H9 (cell line): ENCODE measurements around the gene KLHL3. TPM values are rescaled to one million over a fixed set of nuclear protein-coding genes. Genes with fewer than 3 reads are reported as not detected.

ENCODE experiments used
- DNase-seq: peaks from one replicate; pipeline ENCODE4 v3.0.0-alpha.2; 2017
- H2AFZ ChIP-seq: one replicate; pipeline ENCODE4 v1.6.1; 2013; ENCODE audit warnings: mild to moderate bottlenecking, low read length, control low read depth, moderate library complexity
- H2AK5ac ChIP-seq: 2 replicates; pipeline ENCODE4 v1.6.1; 2013; ENCODE audit warnings: low read length, control low read depth, mixed read lengths; ENCODE audit not compliant: insufficient read length
- H2BK120ac ChIP-seq: one replicate; pipeline ENCODE4 v1.6.1; 2013; ENCODE audit warnings: low read depth, mild to moderate bottlenecking, low read length, control low read depth, inconsistent platforms; ENCODE audit not compliant: poor library complexity, severe bottlenecking
- H2BK12ac ChIP-seq: 2 replicates; pipeline ENCODE4 v1.6.1; 2013; ENCODE audit warnings: low read length, control low read depth, mixed read lengths, low read depth; ENCODE audit not compliant: insufficient read length
- H2BK15ac ChIP-seq: 2 replicates; pipeline ENCODE4 v1.6.1; 2013; ENCODE audit warnings: low read depth, low read length, control low read depth
- H2BK20ac ChIP-seq: one replicate; pipeline ENCODE4 v1.6.1; 2013; ENCODE audit warnings: low read depth, mild to moderate bottlenecking, low read length, control low read depth, inconsistent platforms; ENCODE audit not compliant: poor library complexity, severe bottlenecking
- H2BK5ac ChIP-seq: 2 replicates; pipeline ENCODE4 v1.6.1; 2013; ENCODE audit warnings: low read length, control low read depth, mixed read lengths; ENCODE audit not compliant: insufficient read length
- H3K14ac ChIP-seq: 2 replicates; pipeline ENCODE4 v1.6.1; 2013; ENCODE audit warnings: low read length, control low read depth; ENCODE audit not compliant: insufficient read depth
- H3K18ac ChIP-seq: 2 replicates; pipeline ENCODE4 v1.6.1; 2013; ENCODE audit warnings: low read depth, mild to moderate bottlenecking, mixed read lengths, low read length, control low read depth; ENCODE audit not compliant: insufficient read length
- H3K23ac ChIP-seq: 2 replicates; pipeline ENCODE4 v1.6.1; 2013; ENCODE audit warnings: low read length, control low read depth, mixed read lengths, low read depth; ENCODE audit not compliant: insufficient read length
- H3K23me2 ChIP-seq: 2 replicates; pipeline ENCODE4 v1.6.1; 2013; ENCODE audit warnings: low read depth, mild to moderate bottlenecking, mixed read lengths, low read length, control low read depth; ENCODE audit not compliant: insufficient read length, poor library complexity, severe bottlenecking
- H3K27ac ChIP-seq: 2 replicates; pipeline ENCODE4 v1.5.1; 2013; ENCODE audit warnings: low read length, control low read depth, mixed read lengths, low read depth; ENCODE audit not compliant: insufficient read length
- H3K27me3 ChIP-seq: 2 replicates; pipeline ENCODE4 v1.6.1; 2013; ENCODE audit warnings: low read length, control low read depth, inconsistent platforms; ENCODE audit not compliant: insufficient read depth
- H3K4ac ChIP-seq: 2 replicates; pipeline ENCODE4 v1.6.1; 2013; ENCODE audit warnings: low read depth, mild to moderate bottlenecking, control low read depth, inconsistent platforms, low read length, moderate library complexity
- H3K4me1 ChIP-seq: 2 replicates; pipeline ENCODE4 v1.6.1; 2013; ENCODE audit warnings: low read length, control low read depth, inconsistent platforms; ENCODE audit not compliant: insufficient read depth
- H3K4me2 ChIP-seq: 2 replicates; pipeline ENCODE4 v1.6.1; 2013; ENCODE audit warnings: low read length, control low read depth, mixed read lengths; ENCODE audit not compliant: insufficient read length, insufficient read depth
- H3K56ac ChIP-seq: 2 replicates; pipeline ENCODE4 v1.6.1; 2013; ENCODE audit warnings: low read depth, mild to moderate bottlenecking, mixed read lengths, low read length, control low read depth; ENCODE audit not compliant: insufficient read length
- H3K79me1 ChIP-seq: 2 replicates; pipeline ENCODE4 v1.6.1; 2013; ENCODE audit warnings: low read depth, mild to moderate bottlenecking, moderate library complexity, low read length, control low read depth, inconsistent platforms; ENCODE audit not compliant: insufficient read depth, poor library complexity, severe bottlenecking
- H3K79me2 ChIP-seq: 2 replicates; pipeline ENCODE4 v1.6.1; 2013; ENCODE audit warnings: low read length, control low read depth, inconsistent platforms; ENCODE audit not compliant: insufficient read depth
- H3K9ac ChIP-seq: 2 replicates; pipeline ENCODE4 v1.6.1; 2013; ENCODE audit warnings: low read length, control low read depth, mixed read lengths; ENCODE audit not compliant: insufficient read length; ENCODE audit errors: extremely low read depth
- H3K9me3 ChIP-seq: one replicate; pipeline ENCODE4 v1.6.1; 2013; ENCODE audit warnings: low read depth, low read length, inconsistent platforms; ENCODE audit not compliant: control insufficient read depth
- H3T11ph ChIP-seq: one replicate; pipeline ENCODE4 v1.6.1; 2013; ENCODE audit warnings: mild to moderate bottlenecking, low read length, control low read depth, inconsistent platforms
- H4K20me1 ChIP-seq: one replicate; pipeline ENCODE4 v1.6.1; 2013; ENCODE audit not compliant: control insufficient read depth, insufficient read length, insufficient read depth
- H4K5ac ChIP-seq: 2 replicates; pipeline ENCODE4 v1.6.1; 2013; ENCODE audit warnings: low read depth, mild to moderate bottlenecking, mixed read lengths, low read length, control low read depth; ENCODE audit not compliant: insufficient read length
- H4K8ac ChIP-seq: replicated peaks from 2 replicates; pipeline ENCODE4 v1.6.1; 2013; ENCODE audit warnings: low read length, control low read depth, mixed read lengths, low read depth; ENCODE audit not compliant: insufficient read length
- H4K91ac ChIP-seq: 2 replicates; pipeline ENCODE4 v1.6.1; 2013; ENCODE audit warnings: low read depth, mild to moderate bottlenecking, moderate library complexity, mixed read lengths, low read length, control low read depth; ENCODE audit not compliant: insufficient read length
- H3K27ac Mint-ChIP-seq, 3 experiments: 2 replicates in 2 of 3; 3 replicates in 1 of 3; pipeline ENCODE4 v1.8.0; 2020 to 2021; ENCODE audit warnings: mixed read lengths in 3 of 3, mild to moderate bottlenecking in 1 of 3, moderate library complexity in 1 of 3
- H3K27me3 Mint-ChIP-seq: 2 replicates; pipeline ENCODE4 v1.8.0; 2021; ENCODE audit warnings: low read depth, mild to moderate bottlenecking, moderate library complexity, mixed read lengths
- H3K36me3 Mint-ChIP-seq, 3 experiments: 2 replicates in 2 of 3; 3 replicates in 1 of 3; pipeline ENCODE4 v1.8.0; 2020 to 2021; ENCODE audit warnings: low read depth in 3 of 3, mixed read lengths in 3 of 3; ENCODE audit not compliant: insufficient read depth in 1 of 3
- H3K4me1 Mint-ChIP-seq, 2 experiments: 2 replicates each; pipeline ENCODE4 v1.8.0; 2020; ENCODE audit warnings: mixed read lengths in 2 of 2
- H3K4me3 Mint-ChIP-seq, 2 experiments: 2 replicates in 1 of 2; 3 replicates in 1 of 2; pipeline ENCODE4 v1.8.0; 2020 to 2021; ENCODE audit warnings: mild to moderate bottlenecking in 2 of 2, mixed read lengths in 2 of 2, moderate library complexity in 1 of 2
- H3K9me3 Mint-ChIP-seq, 2 experiments: 2 replicates in 1 of 2; 3 replicates in 1 of 2; pipeline ENCODE4 v1.8.0; 2020; ENCODE audit warnings: mild to moderate bottlenecking in 2 of 2, mixed read lengths in 2 of 2, moderate library complexity in 1 of 2
- WGBS: extraction: QIAGEN DNeasy Blood & Tissue Kit; methylation state at CpG from one replicate; pipeline ENCODE4 v1.1.7; 2013; ENCODE audit warnings: missing lambda C conversion rate, low lambda C conversion rate, mixed read lengths; ENCODE audit not compliant: insufficient read length; ENCODE audit errors: extremely low coverage; 5-methylcytosine and 5-hydroxymethylcytosine counted together
- total RNA-seq: library from RNA; stranded (reverse); gene quantifications from 2 replicates; pipeline ENCODE4 v1.2.1, GENCODE V29; 2021
- TF ChIP-seq, protein P1 (sequence below): fragments of 200-600 bp; sonication (generic); conservative IDR thresholded peaks from 3 replicates; pipeline ENCODE4 v1.8.0; 2021; ENCODE audit warnings: antibody characterized with exemption, mild to moderate bottlenecking

KLHL3 gene
- total RNA-seq, 1 experiment from 2014 or later = 12.8 TPM

DNA sequence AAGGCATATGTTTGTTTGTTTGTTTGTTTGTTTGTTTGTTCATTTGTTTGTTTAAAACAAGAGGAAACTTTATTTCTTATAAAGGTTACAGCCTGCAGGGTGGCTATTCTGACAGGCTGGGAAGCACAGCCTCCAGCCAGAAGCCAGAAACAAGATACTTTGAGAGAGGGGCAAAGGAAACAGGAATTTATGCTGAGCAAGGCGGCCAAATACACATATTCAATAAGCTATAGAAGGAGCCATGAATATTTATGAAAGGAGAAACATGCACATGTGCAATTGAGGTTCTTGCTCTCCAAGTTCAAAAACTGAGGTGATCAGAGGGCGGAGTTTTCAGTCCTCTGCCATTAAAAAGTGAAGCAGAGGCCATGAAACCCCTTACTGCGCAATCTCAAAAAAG, 19.6 kb downstream of the KLHL3 start:
- Histone ChIP-seq H3K18ac (no peak overlapping the region), H3T11ph (no peak overlapping the region), H2BK15ac (no peak overlapping the region), H2BK5ac (no peak overlapping the region), H3K56ac (no peak overlapping the region), H2BK120ac (no peak overlapping the region), H3K27me3 (no peaks in the 10 kb centered on the region), H3K23ac (no peak overlapping the region), H4K91ac (no peak overlapping the region), H3K79me2 (no peaks in the 10 kb centered on the region), H3K27ac (no peak overlapping the region), H2BK12ac (no peak overlapping the region), H3K79me1 (peaks cover 2% of the 10 kb centered on the region), H4K20me1 (no peaks in the 10 kb centered on the region), H2AK5ac (no peak overlapping the region), H3K23me2 (no peaks in the 10 kb centered on the region), H3K4me2 (no peak overlapping the region), H3K4me1 (no peaks in the 10 kb centered on the region), H3K4ac (no peak overlapping the region), H4K8ac (no peak overlapping the region), H3K14ac (no peak overlapping the region), H2BK20ac (no peak overlapping the region), H4K5ac (no peak overlapping the region), H3K9ac (no peak overlapping the region), H3K9me3 (no peaks in the 10 kb centered on the region), H2AFZ (no peak overlapping the region)
- Mint-ChIP-seq H3K27me3 (no peaks in the 10 kb centered on the region), H3K4me3 (no peak overlapping the region), H3K27ac (no peak overlapping the region), H3K4me1 (peaks cover 0 to 4% of the 10 kb centered on the region in 2 experiments; a peak in 1 of 4 replicates), H3K9me3 (peaks cover 14 to 16% of the 10 kb centered on the region in 2 experiments), H3K36me3 (peaks cover 24 to 33% (median 31%) of the 10 kb centered on the region in 3 experiments)
- TF ChIP-seq, protein P1, sequence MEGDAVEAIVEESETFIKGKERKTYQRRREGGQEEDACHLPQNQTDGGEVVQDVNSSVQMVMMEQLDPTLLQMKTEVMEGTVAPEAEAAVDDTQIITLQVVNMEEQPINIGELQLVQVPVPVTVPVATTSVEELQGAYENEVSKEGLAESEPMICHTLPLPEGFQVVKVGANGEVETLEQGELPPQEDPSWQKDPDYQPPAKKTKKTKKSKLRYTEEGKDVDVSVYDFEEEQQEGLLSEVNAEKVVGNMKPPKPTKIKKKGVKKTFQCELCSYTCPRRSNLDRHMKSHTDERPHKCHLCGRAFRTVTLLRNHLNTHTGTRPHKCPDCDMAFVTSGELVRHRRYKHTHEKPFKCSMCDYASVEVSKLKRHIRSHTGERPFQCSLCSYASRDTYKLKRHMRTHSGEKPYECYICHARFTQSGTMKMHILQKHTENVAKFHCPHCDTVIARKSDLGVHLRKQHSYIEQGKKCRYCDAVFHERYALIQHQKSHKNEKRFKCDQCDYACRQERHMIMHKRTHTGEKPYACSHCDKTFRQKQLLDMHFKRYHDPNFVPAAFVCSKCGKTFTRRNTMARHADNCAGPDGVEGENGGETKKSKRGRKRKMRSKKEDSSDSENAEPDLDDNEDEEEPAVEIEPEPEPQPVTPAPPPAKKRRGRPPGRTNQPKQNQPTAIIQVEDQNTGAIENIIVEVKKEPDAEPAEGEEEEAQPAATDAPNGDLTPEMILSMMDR = no peak
- no peak for DNase-seq
- WGBS = no CpG with 5 or more reads among the region's 3 CpGs
